GM23338 (cell line): ENCODE results near the gene MIX23. TPM values are rescaled to one million over a fixed set of nuclear protein-coding genes. Genes with fewer than 3 reads are reported as not detected.

Experiments
- ATAC-seq: fragments of 200-7000 bp; cut with Tn5 transposase; 3 replicates; pipeline ENCODE4 v1.9.1; 2020
- DNase-seq: peaks from one replicate; pipeline ENCODE4 v3.0.0-alpha.2; 2015; ENCODE audit warnings: low spot score
- H2AFZ ChIP-seq: fragments of 200-600 bp; sonication (generic); 2 replicates; pipeline ENCODE4 v1.8.0; 2016; ENCODE audit warnings: antibody characterized with exemption, mild to moderate bottlenecking, moderate library complexity
- H3F3A ChIP-seq: fragments of 200-600 bp; sonication (generic); replicated peaks from 2 replicates; pipeline ENCODE4 v1.8.0; 2017; ENCODE audit warnings: antibody characterized with exemption, mixed run types, low read depth
- H3K27ac ChIP-seq: fragments of 200-600 bp; sonication (generic); 2 replicates; pipeline ENCODE4 v1.6.1; 2016; ENCODE audit warnings: low read depth
- H3K27me3 ChIP-seq: fragments of 200-600 bp; sonication (generic); 2 replicates; pipeline ENCODE4 v1.8.0; 2016; ENCODE audit warnings: mild to moderate bottlenecking, mixed run types, moderate library complexity; ENCODE audit not compliant: insufficient read depth
- H3K36me3 ChIP-seq: fragments of 200-600 bp; sonication (generic); 2 replicates; pipeline ENCODE4 v1.8.0; 2016; ENCODE audit warnings: mild to moderate bottlenecking; ENCODE audit not compliant: insufficient read depth
- H3K4me1 ChIP-seq: fragments of 200-600 bp; sonication (generic); 2 replicates; pipeline ENCODE4 v1.8.0; 2016; ENCODE audit warnings: mild to moderate bottlenecking, moderate library complexity; ENCODE audit not compliant: insufficient read depth
- H3K4me2 ChIP-seq: fragments of 200-600 bp; sonication (generic); 2 replicates; pipeline ENCODE4 v1.7.1; 2017; ENCODE audit warnings: mixed run types
- H3K4me3 ChIP-seq: fragments of 200-600 bp; sonication (generic); 2 replicates; pipeline ENCODE4 v1.6.1; 2016; ENCODE audit warnings: mixed run types
- H3K79me2 ChIP-seq: fragments of 200-600 bp; sonication (generic); replicated peaks from 2 replicates; pipeline ENCODE4 v1.8.0; 2017; ENCODE audit warnings: mild to moderate bottlenecking; ENCODE audit not compliant: insufficient read depth
- H3K9me2 ChIP-seq: fragments of 200-600 bp; sonication (generic); 2 replicates; pipeline ENCODE4 v1.8.0; 2017; ENCODE audit not compliant: insufficient read depth
- H4K20me1 ChIP-seq: fragments of 200-600 bp; sonication (generic); replicated peaks from 2 replicates; pipeline ENCODE4 v1.8.0; 2017; ENCODE audit warnings: mild to moderate bottlenecking; ENCODE audit not compliant: insufficient read depth
- H3K27ac Mint-ChIP-seq: 2 replicates; pipeline ENCODE4 v1.8.0; 2020; ENCODE audit warnings: inconsistent platforms, mild to moderate bottlenecking, moderate library complexity, mixed read lengths
- H3K27me3 Mint-ChIP-seq: 3 replicates; pipeline ENCODE4 v1.8.0; 2022; ENCODE audit warnings: low read depth, mild to moderate bottlenecking, moderate library complexity, mixed read lengths, inconsistent platforms; ENCODE audit not compliant: insufficient read depth, poor library complexity
- H3K36me3 Mint-ChIP-seq: 3 replicates; pipeline ENCODE4 v1.8.0; 2021; ENCODE audit warnings: low read depth, mild to moderate bottlenecking, inconsistent platforms, moderate library complexity, mixed read lengths
- H3K4me1 Mint-ChIP-seq: 3 replicates; pipeline ENCODE4 v1.8.0; 2020; ENCODE audit warnings: mild to moderate bottlenecking, inconsistent platforms, mixed read lengths
- H3K4me3 Mint-ChIP-seq: 3 replicates; pipeline ENCODE4 v1.8.0; 2021; ENCODE audit warnings: moderate library complexity, mild to moderate bottlenecking, inconsistent platforms, mixed read lengths
- H3K9me3 Mint-ChIP-seq: 3 replicates; pipeline ENCODE4 v1.8.0; 2020; ENCODE audit warnings: moderate library complexity, mild to moderate bottlenecking, inconsistent platforms, mixed read lengths
- CREB1 ChIP-seq: fragments of 250-450 bp; sonication (Bioruptor Pico); IDR thresholded peaks from 2 replicates; pipeline ENCODE4 v1.5.0; 2020; ENCODE audit warnings: low read depth, mild to moderate bottlenecking, moderate library complexity
- NANOG ChIP-seq: IDR thresholded peaks from 2 replicates; pipeline ENCODE4 v1.6.1; 2016; ENCODE audit warnings: antibody characterized with exemption, borderline replicate concordance
- STAT1 ChIP-seq: IDR thresholded peaks from one replicate; pipeline ENCODE4 v1.6.1; 2016; ENCODE audit warnings: antibody characterized with exemption; ENCODE audit not compliant: unreplicated experiment
- ZNF114 ChIP-seq: fragments of 250-450 bp; sonication (Bioruptor Pico); IDR thresholded peaks from 2 replicates; pipeline ENCODE4 v1.5.0; 2020; ENCODE audit warnings: mild to moderate bottlenecking, moderate library complexity
- ZNF331 ChIP-seq: fragments of 250-450 bp; sonication (Bioruptor Pico); IDR thresholded peaks from 2 replicates; pipeline ENCODE4 v1.5.0; 2020; ENCODE audit warnings: low read depth, mild to moderate bottlenecking, moderate library complexity
- polyA plus RNA-seq: library from polyadenylated mRNA; unstranded; fragments of >200 nt; fragmentation: Nextera tagmentation; extraction: Ambion mirVana; gene quantifications from 2 replicates; pipeline ENCODE4 v1.2.1, GENCODE V29; 2016
- total RNA-seq: library from RNA; depleted of rRNA; stranded (reverse); fragments of >200 nt; shearing (Covaris generic); gene quantifications from 2 replicates; pipeline ENCODE4 v1.2.3, GENCODE V29; 2014
- TF ChIP-seq, protein P1 (sequence below), 2 experiments: fragments of 200-600 bp in 1 of 2; sonication (generic) in 1 of 2; conservative IDR thresholded peaks; 2 replicates each; pipeline versions ENCODE4 v1.5.1 to v1.6.1; 2016 to 2017; ENCODE audit warnings: antibody characterized with exemption in 2 of 2, low read depth in 2 of 2, mild to moderate bottlenecking in 2 of 2, moderate library complexity in 1 of 2
- TF ChIP-seq, protein P2 (sequence below): fragments of 250-450 bp; sonication (Bioruptor Pico); IDR thresholded peaks from 2 replicates; pipeline ENCODE4 v1.5.0; 2020; ENCODE audit warnings: mild to moderate bottlenecking, moderate library complexity

MIX23 gene
- total and polyA plus RNA-seq, 2 experiments from 2014 or later = 57.7 to 146 TPM

DNA sequence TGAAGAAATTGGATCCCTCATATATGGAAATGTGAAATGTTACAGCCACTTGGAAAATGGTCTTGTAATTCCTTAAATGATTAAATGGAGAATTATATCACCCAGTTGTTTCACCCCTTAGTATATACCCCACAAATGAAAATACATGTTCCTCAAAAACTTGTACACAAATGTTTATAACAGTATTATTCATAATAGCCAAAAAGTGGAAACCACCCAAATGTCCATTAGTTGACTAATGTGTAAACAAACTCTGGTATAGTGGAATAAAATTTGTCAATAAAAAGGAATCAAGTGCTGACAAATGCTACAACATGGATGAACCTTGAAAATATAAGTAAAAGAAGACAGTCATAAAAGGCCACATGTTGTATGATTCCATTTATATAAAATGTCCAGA, 13.5 kb upstream of the MIX23 start:
- TF ChIP-seq, protein P1, sequence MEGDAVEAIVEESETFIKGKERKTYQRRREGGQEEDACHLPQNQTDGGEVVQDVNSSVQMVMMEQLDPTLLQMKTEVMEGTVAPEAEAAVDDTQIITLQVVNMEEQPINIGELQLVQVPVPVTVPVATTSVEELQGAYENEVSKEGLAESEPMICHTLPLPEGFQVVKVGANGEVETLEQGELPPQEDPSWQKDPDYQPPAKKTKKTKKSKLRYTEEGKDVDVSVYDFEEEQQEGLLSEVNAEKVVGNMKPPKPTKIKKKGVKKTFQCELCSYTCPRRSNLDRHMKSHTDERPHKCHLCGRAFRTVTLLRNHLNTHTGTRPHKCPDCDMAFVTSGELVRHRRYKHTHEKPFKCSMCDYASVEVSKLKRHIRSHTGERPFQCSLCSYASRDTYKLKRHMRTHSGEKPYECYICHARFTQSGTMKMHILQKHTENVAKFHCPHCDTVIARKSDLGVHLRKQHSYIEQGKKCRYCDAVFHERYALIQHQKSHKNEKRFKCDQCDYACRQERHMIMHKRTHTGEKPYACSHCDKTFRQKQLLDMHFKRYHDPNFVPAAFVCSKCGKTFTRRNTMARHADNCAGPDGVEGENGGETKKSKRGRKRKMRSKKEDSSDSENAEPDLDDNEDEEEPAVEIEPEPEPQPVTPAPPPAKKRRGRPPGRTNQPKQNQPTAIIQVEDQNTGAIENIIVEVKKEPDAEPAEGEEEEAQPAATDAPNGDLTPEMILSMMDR (conservative IDR thresholded peaks at IDR 0.05; ENCODE audit: low read depth in 2 of 2) = no peak
- TF ChIP-seq, protein P2, sequence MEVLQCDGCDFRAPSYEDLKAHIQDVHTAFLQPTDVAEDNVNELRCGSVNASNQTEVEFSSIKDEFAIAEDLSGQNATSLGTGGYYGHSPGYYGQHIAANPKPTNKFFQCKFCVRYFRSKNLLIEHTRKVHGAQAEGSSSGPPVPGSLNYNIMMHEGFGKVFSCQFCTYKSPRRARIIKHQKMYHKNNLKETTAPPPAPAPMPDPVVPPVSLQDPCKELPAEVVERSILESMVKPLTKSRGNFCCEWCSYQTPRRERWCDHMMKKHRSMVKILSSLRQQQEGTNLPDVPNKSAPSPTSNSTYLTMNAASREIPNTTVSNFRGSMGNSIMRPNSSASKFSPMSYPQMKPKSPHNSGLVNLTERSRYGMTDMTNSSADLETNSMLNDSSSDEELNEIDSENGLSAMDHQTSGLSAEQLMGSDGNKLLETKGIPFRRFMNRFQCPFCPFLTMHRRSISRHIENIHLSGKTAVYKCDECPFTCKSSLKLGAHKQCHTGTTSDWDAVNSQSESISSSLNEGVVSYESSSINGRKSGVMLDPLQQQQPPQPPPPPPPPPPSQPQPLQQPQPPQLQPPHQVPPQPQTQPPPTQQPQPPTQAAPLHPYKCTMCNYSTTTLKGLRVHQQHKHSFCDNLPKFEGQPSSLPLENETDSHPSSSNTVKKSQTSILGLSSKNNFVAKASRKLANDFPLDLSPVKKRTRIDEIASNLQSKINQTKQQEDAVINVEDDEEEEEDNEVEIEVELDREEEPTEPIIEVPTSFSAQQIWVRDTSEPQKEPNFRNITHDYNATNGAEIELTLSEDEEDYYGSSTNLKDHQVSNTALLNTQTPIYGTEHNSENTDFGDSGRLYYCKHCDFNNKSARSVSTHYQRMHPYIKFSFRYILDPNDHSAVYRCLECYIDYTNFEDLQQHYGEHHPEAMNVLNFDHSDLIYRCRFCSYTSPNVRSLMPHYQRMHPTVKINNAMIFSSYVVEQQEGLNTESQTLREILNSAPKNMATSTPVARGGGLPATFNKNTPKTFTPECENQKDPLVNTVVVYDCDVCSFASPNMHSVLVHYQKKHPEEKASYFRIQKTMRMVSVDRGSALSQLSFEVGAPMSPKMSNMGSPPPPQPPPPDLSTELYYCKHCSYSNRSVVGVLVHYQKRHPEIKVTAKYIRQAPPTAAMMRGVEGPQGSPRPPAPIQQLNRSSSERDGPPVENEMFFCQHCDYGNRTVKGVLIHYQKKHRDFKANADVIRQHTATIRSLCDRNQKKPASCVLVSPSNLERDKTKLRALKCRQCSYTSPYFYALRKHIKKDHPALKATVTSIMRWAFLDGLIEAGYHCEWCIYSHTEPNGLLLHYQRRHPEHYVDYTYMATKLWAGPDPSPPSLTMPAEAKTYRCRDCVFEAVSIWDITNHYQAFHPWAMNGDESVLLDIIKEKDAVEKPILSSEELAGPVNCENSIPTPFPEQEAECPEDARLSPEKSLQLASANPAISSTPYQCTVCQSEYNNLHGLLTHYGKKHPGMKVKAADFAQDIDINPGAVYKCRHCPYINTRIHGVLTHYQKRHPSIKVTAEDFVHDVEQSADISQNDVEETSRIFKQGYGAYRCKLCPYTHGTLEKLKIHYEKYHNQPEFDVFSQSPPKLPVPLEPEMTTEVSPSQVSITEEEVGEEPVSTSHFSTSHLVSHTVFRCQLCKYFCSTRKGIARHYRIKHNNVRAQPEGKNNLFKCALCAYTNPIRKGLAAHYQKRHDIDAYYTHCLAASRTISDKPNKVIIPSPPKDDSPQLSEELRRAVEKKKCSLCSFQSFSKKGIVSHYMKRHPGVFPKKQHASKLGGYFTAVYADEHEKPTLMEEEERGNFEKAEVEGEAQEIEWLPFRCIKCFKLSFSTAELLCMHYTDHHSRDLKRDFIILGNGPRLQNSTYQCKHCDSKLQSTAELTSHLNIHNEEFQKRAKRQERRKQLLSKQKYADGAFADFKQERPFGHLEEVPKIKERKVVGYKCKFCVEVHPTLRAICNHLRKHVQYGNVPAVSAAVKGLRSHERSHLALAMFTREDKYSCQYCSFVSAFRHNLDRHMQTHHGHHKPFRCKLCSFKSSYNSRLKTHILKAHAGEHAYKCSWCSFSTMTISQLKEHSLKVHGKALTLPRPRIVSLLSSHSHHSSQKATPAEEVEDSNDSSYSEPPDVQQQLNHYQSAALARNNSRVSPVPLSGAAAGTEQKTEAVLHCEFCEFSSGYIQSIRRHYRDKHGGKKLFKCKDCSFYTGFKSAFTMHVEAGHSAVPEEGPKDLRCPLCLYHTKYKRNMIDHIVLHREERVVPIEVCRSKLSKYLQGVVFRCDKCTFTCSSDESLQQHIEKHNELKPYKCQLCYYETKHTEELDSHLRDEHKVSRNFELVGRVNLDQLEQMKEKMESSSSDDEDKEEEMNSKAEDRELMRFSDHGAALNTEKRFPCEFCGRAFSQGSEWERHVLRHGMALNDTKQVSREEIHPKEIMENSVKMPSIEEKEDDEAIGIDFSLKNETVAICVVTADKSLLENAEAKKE (CRISPR knock-in tag) = no peak
- no peak for TF ChIP-seq NANOG
- no peaks in the 10 kb centered on the region; the same call in 1 of the 3 replicates for H3K9me3 Mint-ChIP-seq

DNA sequence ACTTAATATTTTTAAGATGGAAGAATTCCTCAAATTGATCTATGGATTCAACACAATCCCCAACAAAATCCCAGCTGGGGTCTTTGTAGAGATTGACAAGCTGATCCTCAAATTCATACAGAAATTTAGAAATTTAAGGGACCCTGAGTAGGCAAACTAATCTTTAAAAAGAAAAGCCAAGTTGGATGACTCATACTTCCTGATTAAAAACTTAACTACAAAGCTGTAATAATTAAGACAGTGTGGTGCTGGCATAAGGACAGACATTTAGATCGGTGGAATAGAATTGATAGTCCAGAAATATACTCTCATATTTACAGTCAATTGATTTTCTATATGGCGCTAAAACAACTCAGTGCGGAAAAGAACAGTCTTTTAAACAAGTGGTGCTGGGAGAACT, 12.6 kb upstream of the MIX23 start:
- H4K20me1 ChIP-seq = no peaks in the 10 kb centered on the region
- no peaks in the 10 kb centered on the region for H3K36me3 ChIP-seq
- Mint-ChIP-seq H3K9me3 (no peaks in the 10 kb centered on the region; the same call in 1 of the 3 replicates), H3K4me3 (no peak overlapping the region), H3K27me3 (no peaks in the 10 kb centered on the region), H3K4me1 (peaks cover 6% of the 10 kb centered on the region), H3K27ac (no peak overlapping the region), H3K36me3 (no peaks in the 10 kb centered on the region)
- no peaks in the 10 kb centered on the region for H3F3A ChIP-seq
- ATAC-seq (no peak), DNase-seq (no peak)
- H3K4me2 ChIP-seq = no peak overlapping the region
- H3K27ac ChIP-seq = no peak overlapping the region
- H3K4me3 ChIP-seq = no peak overlapping the region
- peaks cover 4% of the 10 kb centered on the region; the same call in 1 of the 2 replicates for H3K79me2 ChIP-seq
- peaks cover 5% of the 10 kb centered on the region; the same call in 1 of the 2 replicates for H3K4me1 ChIP-seq
- no peaks in the 10 kb centered on the region for H3K9me2 ChIP-seq
- H3K27me3 ChIP-seq = no peaks in the 10 kb centered on the region
- no peak overlapping the region for H2AFZ ChIP-seq
- TF ChIP-seq ZNF331 (no peak), CREB1 (no peak), STAT1 (no peak), ZNF114 (no peak)
- TF ChIP-seq, protein P1 (conservative IDR thresholded peaks at IDR 0.05; ENCODE audit: low read depth in 2 of 2) = no peak

More for the DNA sequence above, 13.5 kb upstream of the MIX23 start:
- Mint-ChIP-seq H3K27ac (no peak overlapping the region), H3K36me3 (no peaks in the 10 kb centered on the region), H3K4me3 (no peak overlapping the region), H3K27me3 (no peaks in the 10 kb centered on the region), H3K4me1 (peaks cover 6% of the 10 kb centered on the region)
- Histone ChIP-seq H4K20me1 (no peaks in the 10 kb centered on the region), H3F3A (no peaks in the 10 kb centered on the region), H3K4me3 (no peak overlapping the region), H3K27ac (no peak overlapping the region), H3K4me1 (peaks cover 5% of the 10 kb centered on the region; the same call in 1 of the 2 replicates), H3K36me3 (no peaks in the 10 kb centered on the region), H3K79me2 (peaks cover 4% of the 10 kb centered on the region; the same call in 1 of the 2 replicates), H3K9me2 (no peaks in the 10 kb centered on the region), H2AFZ (no peak overlapping the region), H3K4me2 (no peak overlapping the region), H3K27me3 (no peaks in the 10 kb centered on the region)
- DNase-seq (no peak), ATAC-seq (no peak)
